IPS-20b (cell line): ENCODE measurements around the gene PRR35.

ENCODE experiments used
- H3K27ac ChIP-seq: one replicate; pipeline ENCODE4 v1.5.1; 2013; ENCODE audit warnings: low read length
- H3K27me3 ChIP-seq: 2 replicates; pipeline ENCODE4 v1.6.1; 2013; ENCODE audit warnings: mild to moderate bottlenecking, low read length, inconsistent platforms; ENCODE audit not compliant: insufficient read depth
- H3K36me3 ChIP-seq: 2 replicates; pipeline ENCODE4 v1.6.1; 2013; ENCODE audit warnings: low read depth, mild to moderate bottlenecking, inconsistent platforms, low read length, moderate library complexity; ENCODE audit not compliant: insufficient read depth
- H3K4me1 ChIP-seq: 2 replicates; pipeline ENCODE4 v1.6.1; 2013; ENCODE audit warnings: mild to moderate bottlenecking, control low read depth, inconsistent platforms, low read length, moderate library complexity; ENCODE audit not compliant: insufficient read depth
- H3K4me3 ChIP-seq: 2 replicates; pipeline ENCODE4 v1.5.1; 2013; ENCODE audit warnings: mild to moderate bottlenecking, low read length, inconsistent platforms
- H3K9ac ChIP-seq: 2 replicates; pipeline ENCODE4 v1.6.1; 2013; ENCODE audit warnings: low read depth, mild to moderate bottlenecking, inconsistent platforms, low read length, moderate library complexity
- H3K9me3 ChIP-seq: 2 replicates; pipeline ENCODE4 v1.6.1; 2013; ENCODE audit warnings: mild to moderate bottlenecking, low read depth, low read length, inconsistent platforms; ENCODE audit not compliant: insufficient read depth

PRR35 gene

DNA sequence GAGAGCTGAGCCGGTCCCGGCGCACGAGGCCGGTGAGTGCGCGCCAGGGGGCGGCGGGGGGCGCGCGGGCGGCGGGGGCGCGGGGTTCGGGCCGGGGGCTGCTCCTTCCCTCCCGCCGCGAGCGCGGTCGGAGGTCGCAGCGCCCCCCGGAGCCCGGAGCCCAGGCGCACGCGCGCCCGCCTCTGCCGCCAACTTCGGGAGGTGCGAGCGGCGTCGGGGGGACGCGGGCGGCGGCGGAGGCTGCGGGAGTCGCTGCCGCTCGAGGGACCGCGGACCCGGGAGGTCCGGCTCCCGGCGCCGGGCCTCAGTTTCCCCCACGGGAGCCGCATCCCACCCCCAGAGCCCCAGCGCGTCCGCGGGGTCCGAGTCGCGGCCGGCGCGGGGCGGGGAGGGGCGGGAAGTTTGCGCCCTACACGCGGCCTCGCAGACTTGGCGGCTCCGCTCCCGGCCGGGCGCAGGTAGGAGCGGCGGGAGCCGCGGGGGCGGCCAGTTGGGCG, at the start of gene PRR35:
PRR35 (plus strand) TSS at position 191 of the 497 bp plus-strand sequence. CDS start 2,901 bp downstream, outside the sequence.
- H3K27me3 ChIP-seq, result peaks cover 49% of the 10 kb centered on the region
- no peaks in the 10 kb centered on the region for H3K4me1 ChIP-seq
- no peak within 1 kb of the TSS for H3K27ac ChIP-seq
- no peak within 1 kb of the TSS for H3K9ac ChIP-seq
- H3K9me3 ChIP-seq, result no peaks in the 10 kb centered on the region
- H3K4me3 ChIP-seq, result no peak within 1 kb of the TSS
- H3K36me3 ChIP-seq, result no peaks in the 10 kb centered on the region

- Histone ChIP-seq H3K9me3 (no peaks in the 10 kb centered on the region), H3K9ac (no peak overlapping the region), H3K4me1 (no peaks in the 10 kb centered on the region), H3K36me3 (peaks cover 12% of the 10 kb centered on the region; the same call in 1 of the 2 replicates), H3K4me3 (no peak overlapping the region), H3K27ac (no peak overlapping the region), H3K27me3 (no peaks in the 10 kb centered on the region)
These were observed 47.4 kb upstream of the PRR35 start for GRCh38 chr16:512802-513201.

DNA sequence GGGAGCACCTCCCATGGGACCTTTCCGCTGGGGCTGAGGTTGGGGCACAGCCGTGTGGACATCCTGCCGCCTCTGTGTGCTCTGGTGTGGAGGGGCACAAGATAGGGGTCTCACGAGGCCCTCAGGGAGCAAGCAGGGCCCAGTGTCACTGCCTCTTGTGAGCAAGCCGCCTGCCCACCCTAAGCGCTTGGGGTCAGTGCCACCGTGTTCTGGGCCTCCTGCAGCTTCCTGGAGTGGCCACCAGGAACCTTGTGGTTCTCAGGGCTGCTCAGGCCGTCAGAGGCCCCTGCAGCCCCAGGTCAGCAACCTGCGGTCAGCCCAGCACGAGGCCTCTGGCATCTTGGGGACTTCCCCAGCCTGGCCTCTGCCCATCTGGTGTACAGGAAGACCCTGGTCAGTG, 46.2 kb upstream of the PRR35 start:
- no peak overlapping the region for H3K4me3 ChIP-seq
- H3K9me3 ChIP-seq, result no peaks in the 10 kb centered on the region
- H3K36me3 ChIP-seq, result peaks cover 12% of the 10 kb centered on the region; the same call in 1 of the 2 replicates
- H3K27me3 ChIP-seq, result no peaks in the 10 kb centered on the region
- H3K4me1 ChIP-seq, result no peaks in the 10 kb centered on the region
- H3K9ac ChIP-seq, result no peak overlapping the region
- H3K27ac ChIP-seq, result no peak overlapping the region

- Histone ChIP-seq H3K4me3 (no peak overlapping the region), H3K9ac (no peak overlapping the region), H3K27ac (no peak overlapping the region), H3K9me3 (no peaks in the 10 kb centered on the region), H3K36me3 (peaks cover 14% of the 10 kb centered on the region; the same call in 1 of the 2 replicates), H3K27me3 (no peaks in the 10 kb centered on the region), H3K4me1 (no peaks in the 10 kb centered on the region)
These were observed 44.8 kb upstream of the PRR35 start for GRCh38 chr16:515175-515938.

DNA sequence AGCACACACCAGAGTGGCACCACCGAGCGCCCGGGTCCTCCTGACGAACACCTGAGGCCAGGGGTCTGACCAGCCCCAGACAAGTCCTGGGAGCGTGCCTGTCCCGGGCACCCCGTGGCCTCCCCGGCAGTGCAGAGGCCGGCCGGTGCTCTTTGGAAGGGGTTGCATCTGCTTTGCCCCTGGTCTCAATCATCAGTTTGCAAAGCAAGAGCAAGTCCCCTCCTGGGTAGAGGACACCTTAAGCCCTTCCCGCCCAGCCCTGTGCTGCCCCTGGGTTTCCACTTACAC, 44.3 kb upstream of the PRR35 start:
- H3K36me3 ChIP-seq, result peaks cover 19% of the 10 kb centered on the region
- no peak overlapping the region for H3K9ac ChIP-seq
- H3K27ac ChIP-seq, result no peak overlapping the region
- H3K9me3 ChIP-seq, result no peaks in the 10 kb centered on the region
- no peaks in the 10 kb centered on the region for H3K4me1 ChIP-seq
- H3K4me3 ChIP-seq, result no peak overlapping the region
- no peaks in the 10 kb centered on the region for H3K27me3 ChIP-seq

GRCh38 chr16:516301-516700, 43.9 kb upstream of the PRR35 start:
- peaks cover 19% of the 10 kb centered on the region for H3K36me3 ChIP-seq
- H3K4me3 ChIP-seq, result no peak overlapping the region
- H3K9me3 ChIP-seq, result no peaks in the 10 kb centered on the region

GRCh38 chr16:518858-519257, 41.3 kb upstream of the PRR35 start:
- Histone ChIP-seq H3K9me3 (no peaks in the 10 kb centered on the region), H3K27me3 (no peaks in the 10 kb centered on the region), H3K36me3 (peaks cover 19% of the 10 kb centered on the region), H3K9ac (no peak overlapping the region), H3K4me3 (no peak overlapping the region), H3K4me1 (no peaks in the 10 kb centered on the region), H3K27ac (no peak overlapping the region)

More at GRCh38 chr16:516301-516700, 43.9 kb upstream of the PRR35 start:
- Histone ChIP-seq H3K4me1 (no peaks in the 10 kb centered on the region), H3K27me3 (no peaks in the 10 kb centered on the region), H3K9ac (no peak overlapping the region), H3K27ac (no peak overlapping the region)

DNA sequence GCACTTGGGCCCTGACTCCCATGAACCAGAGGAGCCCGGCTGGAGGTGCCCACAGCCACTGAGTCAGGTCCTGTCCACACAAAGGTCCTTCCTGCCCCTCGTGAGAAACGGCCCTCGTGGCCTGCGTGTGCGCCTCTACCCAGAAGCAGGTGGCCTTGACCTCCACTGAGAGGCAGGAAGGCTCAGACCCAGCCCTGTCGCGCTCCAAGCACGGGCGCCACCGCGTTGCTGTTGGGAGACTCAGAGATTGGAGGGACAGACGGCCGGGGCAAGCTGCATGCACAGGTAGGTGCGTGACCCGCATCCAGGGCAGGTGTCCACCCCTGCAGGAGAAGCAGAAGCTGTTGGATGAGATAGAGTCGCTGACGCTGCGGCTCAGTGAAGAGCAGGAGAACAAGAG, 40.8 kb upstream of the PRR35 start:
- Histone ChIP-seq H3K27ac (no peak overlapping the region), H3K4me3 (no peak overlapping the region), H3K9ac (no peak overlapping the region), H3K27me3 (no peaks in the 10 kb centered on the region), H3K4me1 (no peaks in the 10 kb centered on the region), H3K9me3 (no peaks in the 10 kb centered on the region), H3K36me3 (peaks cover 19% of the 10 kb centered on the region)

- Histone ChIP-seq H3K36me3 (peaks cover 13% of the 10 kb centered on the region), H3K9me3 (no peaks in the 10 kb centered on the region), H3K4me1 (no peaks in the 10 kb centered on the region), H3K27ac (no peak overlapping the region), H3K9ac (no peak overlapping the region), H3K4me3 (no peak overlapping the region), H3K27me3 (no peaks in the 10 kb centered on the region)
These were observed 40.1 kb upstream of the PRR35 start for GRCh38 chr16:519841-520687.

GRCh38 chr16:520847-521246, 39.3 kb upstream of the PRR35 start:
- Histone ChIP-seq H3K36me3 (peaks cover 6% of the 10 kb centered on the region), H3K27ac (no peak overlapping the region), H3K4me1 (no peaks in the 10 kb centered on the region)

GRCh38 chr16:521381-522210, 38.6 kb upstream of the PRR35 start:
- Histone ChIP-seq H3K27me3 (no peaks in the 10 kb centered on the region), H3K9me3 (no peaks in the 10 kb centered on the region), H3K4me1 (no peaks in the 10 kb centered on the region), H3K9ac (no peak overlapping the region), H3K36me3 (peaks cover 6% of the 10 kb centered on the region), H3K27ac (no peak overlapping the region), H3K4me3 (no peak overlapping the region)

More at GRCh38 chr16:520847-521246, 39.3 kb upstream of the PRR35 start:
- H3K27me3 ChIP-seq, result no peaks in the 10 kb centered on the region
- H3K4me3 ChIP-seq, result no peak overlapping the region
- H3K9me3 ChIP-seq, result no peaks in the 10 kb centered on the region
- no peak overlapping the region for H3K9ac ChIP-seq
